ENCODE results near the gene CCDC24. TPM values are rescaled to one million over a fixed set of nuclear protein-coding genes. Genes with fewer than 3 reads are reported as not detected.
A peak's percentile ranks its signal among the peaks of the same experiment; 100 is the strongest.

The CCDC24 gene
- total RNA-seq, 1 donor from 2014 or later: 4.9 TPM

- H3K36me3 Mint-ChIP-seq (ENCODE audit: low read depth): peaks cover 14% of the 10 kb centered on the region
- no peak for DNase-seq (ENCODE audit: low read depth, low spot score)
- no peak overlapping the region for H3K27ac Mint-ChIP-seq (ENCODE audit: unreplicated experiment)
- H3K9me3 Mint-ChIP-seq: no peaks in the 10 kb centered on the region
- TF ChIP-seq CTCF (conservative IDR thresholded peaks at IDR 0.05): no peak
- peak overlapping the region; percentile 93 for H3K4me3 Mint-ChIP-seq
- no peaks in the 10 kb centered on the region for H3K27me3 Mint-ChIP-seq (ENCODE audit: low read depth)
- peaks cover 57% of the 10 kb centered on the region for H3K4me1 Mint-ChIP-seq
Measured at GRCh38 chr1:43976890-43977289, 14.5 kb upstream of the CCDC24 start.

GRCh38 chr1:43977376-43978263 is 13.8 kb upstream of the CCDC24 start:
- no peak for DNase-seq (ENCODE audit: low read depth, low spot score)
- Mint-ChIP-seq H3K4me3 (peak overlapping the region; percentile 93), H3K36me3 (ENCODE audit: low read depth) (peaks cover 17% of the 10 kb centered on the region), H3K27ac (ENCODE audit: unreplicated experiment) (no peak overlapping the region), H3K4me1 (peaks cover 60% of the 10 kb centered on the region), H3K27me3 (ENCODE audit: low read depth) (no peaks in the 10 kb centered on the region), H3K9me3 (no peaks in the 10 kb centered on the region)
- no peak for TF ChIP-seq CTCF (conservative IDR thresholded peaks at IDR 0.05)

- DNase-seq (ENCODE audit: low read depth, low spot score): no peak
- peaks cover 65% of the 10 kb centered on the region for H3K4me1 Mint-ChIP-seq
- H3K4me3 Mint-ChIP-seq: peak overlapping the region; percentile 93
- H3K27me3 Mint-ChIP-seq (ENCODE audit: low read depth): no peaks in the 10 kb centered on the region
- H3K27ac Mint-ChIP-seq (ENCODE audit: unreplicated experiment): peak overlapping the region; percentile 93
- no peaks in the 10 kb centered on the region for H3K9me3 Mint-ChIP-seq
- peaks cover 18% of the 10 kb centered on the region for H3K36me3 Mint-ChIP-seq (ENCODE audit: low read depth)
- TF ChIP-seq CTCF (conservative IDR thresholded peaks at IDR 0.05): no peak
Measured at GRCh38 chr1:43978264-43978550, 13.2 kb upstream of the CCDC24 start.

GRCh38 chr1:43978551-43979260 is 12.7 kb upstream of the CCDC24 start, which contains the start of gene B4GALT2:
B4GALT2 (plus strand) TSS chr1:43979210; CDS start chr1:43981161, 1,951 bp downstream.
- DNase-seq (ENCODE audit: low read depth, low spot score): no peak
- TF ChIP-seq CTCF (conservative IDR thresholded peaks at IDR 0.05): no peak
- Mint-ChIP-seq H3K27ac (ENCODE audit: unreplicated experiment) (peak within 1 kb of the TSS; percentile 93), H3K27me3 (ENCODE audit: low read depth) (no peaks in the 10 kb centered on the region), H3K4me1 (peaks cover 65% of the 10 kb centered on the region), H3K9me3 (no peaks in the 10 kb centered on the region), H3K36me3 (ENCODE audit: low read depth) (peaks cover 18% of the 10 kb centered on the region), H3K4me3 (peak within 1 kb of the TSS; percentile 96)

- Mint-ChIP-seq H3K4me3 (no peak overlapping the region), H3K27ac (ENCODE audit: unreplicated experiment) (no peak overlapping the region)
Measured at GRCh38 chr1:43979261-43979527, 12.2 kb upstream of the CCDC24 start.

More at GRCh38 chr1:43979261-43979527, 12.2 kb upstream of the CCDC24 start:
- Mint-ChIP-seq H3K9me3 (no peaks in the 10 kb centered on the region), H3K27me3 (ENCODE audit: low read depth) (no peaks in the 10 kb centered on the region), H3K4me1 (peaks cover 60% of the 10 kb centered on the region), H3K36me3 (ENCODE audit: low read depth) (peaks cover 18% of the 10 kb centered on the region)
- no peak for DNase-seq (ENCODE audit: low read depth, low spot score)
- TF ChIP-seq CTCF (conservative IDR thresholded peaks at IDR 0.05): no peak
